ENCODE measurements around the gene ZCCHC13.
"Not testable (repeated sequence)": the region's sequence is repeated elsewhere in the genome, so short reads cannot be mapped to it uniquely, and the experiment has no call there.

ZCCHC13 gene

GRCh38 chrX:74304016-74304415 lies at the start of gene ZCCHC13:
Gene ZCCHC13, plus strand, starts transcription at chrX:74304180. Its CDS starts 87 bp downstream, at chrX:74304267.
- DNase-seq, result no peak

- not testable (repeated sequence) for DNase-seq
Measured at GRCh38 chrX:74258111-74258510, 45.9 kb upstream of the ZCCHC13 start.

- DNase-seq, result no peak
Measured at GRCh38 chrX:74259885-74260491, 44.0 kb upstream of the ZCCHC13 start.

GRCh38 chrX:74262452-74263209 lies 41.3 kb upstream of the ZCCHC13 start:
- no peak for DNase-seq

- DNase-seq, result no peak
Measured at GRCh38 chrX:74270393-74270792, 33.6 kb upstream of the ZCCHC13 start.

- no peak for DNase-seq
Measured at GRCh38 chrX:74272230-74272629, 31.8 kb upstream of the ZCCHC13 start.

- DNase-seq, result no peak
Measured at GRCh38 chrX:74274516-74274915, 29.5 kb upstream of the ZCCHC13 start.

GRCh38 chrX:74277320-74277719 lies 26.7 kb upstream of the ZCCHC13 start:
- no peak for DNase-seq

GRCh38 chrX:74277846-74278245 lies 26.1 kb upstream of the ZCCHC13 start:
- no peak for DNase-seq

GRCh38 chrX:74280759-74281158 lies 23.2 kb upstream of the ZCCHC13 start:
- no peak for DNase-seq

- DNase-seq, result no peak
Measured at GRCh38 chrX:74284391-74284952, 19.5 kb upstream of the ZCCHC13 start.

- no peak for DNase-seq
Measured at GRCh38 chrX:74286950-74287740, 16.8 kb upstream of the ZCCHC13 start.

GRCh38 chrX:74291577-74291963 lies 12.4 kb upstream of the ZCCHC13 start:
- DNase-seq, result no peak

- peak; percentile 50 to 51 for DNase-seq
Measured at GRCh38 chrX:74291964-74292807, 11.8 kb upstream of the ZCCHC13 start.

- no peak for DNase-seq
Measured at GRCh38 chrX:74292808-74293123, 11.2 kb upstream of the ZCCHC13 start.

GRCh38 chrX:74293343-74293946 lies 10.5 kb upstream of the ZCCHC13 start:
- DNase-seq, result peak; percentile 21 to 26

- no peak for DNase-seq
Measured at GRCh38 chrX:74295101-74295500, 8.9 kb upstream of the ZCCHC13 start.

GRCh38 chrX:74297766-74298165 lies 6.2 kb upstream of the ZCCHC13 start:
- DNase-seq, result no peak

- DNase-seq, result no peak
Measured at GRCh38 chrX:74300869-74301268, 3.1 kb upstream of the ZCCHC13 start.

GRCh38 chrX:74318672-74319071 lies 14.7 kb downstream of the ZCCHC13 start:
- no peak for DNase-seq

GRCh38 chrX:74319321-74319720 lies 15.3 kb downstream of the ZCCHC13 start:
- DNase-seq, result not testable (repeated sequence)

- DNase-seq, result no peak
Measured at GRCh38 chrX:74321191-74321590, 17.2 kb downstream of the ZCCHC13 start.

All from NCI-H1930 (cell line).